Measurements from ENCODE around the gene GPR27. TPM values are rescaled to one million over a fixed set of nuclear protein-coding genes. Genes with fewer than 3 reads are reported as not detected.

Gene GPR27
- total RNA-seq, 2 experiments from 2014 or later: 0.74 to 0.93 TPM

GRCh38 chr3:71778353-71778752, 24.7 kb downstream of the GPR27 start:
- CTCF ChIA-PET: no interaction called here
- Mint-ChIP-seq H3K36me3 (ENCODE audit: low read depth) (no peaks in the 10 kb centered on the region), H3K4me1 (ENCODE audit: low read depth) (no peaks in the 10 kb centered on the region), H3K9me3 (no peaks in the 10 kb centered on the region), H3K4me3 (no peak overlapping the region), H3K27ac (no peak overlapping the region), H3K27me3 (ENCODE audit: low read depth) (peaks cover 21% of the 10 kb centered on the region)
- intact Hi-C loops (cut with micrococcal nuclease): no loop called here
- DNase-seq: no peak

- no peak for DNase-seq
- Mint-ChIP-seq H3K9me3 (no peaks in the 10 kb centered on the region), H3K4me3 (no peak overlapping the region), H3K36me3 (ENCODE audit: low read depth) (no peaks in the 10 kb centered on the region), H3K27ac (no peak overlapping the region), H3K27me3 (ENCODE audit: low read depth) (peaks cover 31% of the 10 kb centered on the region), H3K4me1 (ENCODE audit: low read depth) (peaks cover 7% of the 10 kb centered on the region)
- CTCF ChIA-PET: interaction anchor here (2.2 kb wide), 1 partner anchor 49 kb away, joined by 6 read pairs; no protein-coding TSS in a partner anchor
- intact Hi-C loops (cut with micrococcal nuclease): no loop called here
Measured at GRCh38 chr3:71779674-71780377, 26.2 kb downstream of the GPR27 start.

- Mint-ChIP-seq H3K27ac (no peak overlapping the region), H3K9me3 (no peaks in the 10 kb centered on the region), H3K27me3 (ENCODE audit: low read depth) (peaks cover 33% of the 10 kb centered on the region), H3K4me1 (ENCODE audit: low read depth) (peaks cover 8% of the 10 kb centered on the region), H3K36me3 (ENCODE audit: low read depth) (no peaks in the 10 kb centered on the region), H3K4me3 (no peak overlapping the region)
- DNase-seq: no peak
- intact Hi-C loops (cut with micrococcal nuclease): no loop called here
- CTCF ChIA-PET: interaction anchor here (2.2 kb wide), 1 partner anchor 50 kb away, joined by 6 read pairs; no protein-coding TSS in a partner anchor
Measured at GRCh38 chr3:71780430-71780829, 26.8 kb downstream of the GPR27 start.

GRCh38 chr3:71783152-71783551, 29.5 kb downstream of the GPR27 start:
- DNase-seq: no peak
- intact Hi-C loops (cut with micrococcal nuclease): no loop called here
- Mint-ChIP-seq H3K36me3 (ENCODE audit: low read depth) (no peaks in the 10 kb centered on the region), H3K9me3 (no peaks in the 10 kb centered on the region), H3K4me3 (no peak overlapping the region), H3K27me3 (ENCODE audit: low read depth) (peaks cover 52% of the 10 kb centered on the region), H3K27ac (no peak overlapping the region), H3K4me1 (ENCODE audit: low read depth) (peaks cover 16% of the 10 kb centered on the region)
- CTCF ChIA-PET: interaction anchor here (0.7 kb wide), 1 partner anchor 51 kb away, joined by 3 read pairs; no protein-coding TSS in a partner anchor

GRCh38 chr3:71784201-71784913, 30.7 kb downstream of the GPR27 start:
- Mint-ChIP-seq H3K9me3 (no peaks in the 10 kb centered on the region), H3K27me3 (ENCODE audit: low read depth) (peaks cover 51% of the 10 kb centered on the region), H3K36me3 (ENCODE audit: low read depth) (no peaks in the 10 kb centered on the region), H3K27ac (peak overlapping the region; percentile 1), H3K4me3 (peak overlapping the region; percentile 53), H3K4me1 (ENCODE audit: low read depth) (peaks cover 16% of the 10 kb centered on the region)
- CTCF ChIA-PET: no interaction called here
- peak; percentile 6 for DNase-seq
- intact Hi-C loops (cut with micrococcal nuclease): loop anchor here (2.0 kb wide), 1 partner anchor 30 kb away; no protein-coding TSS in a partner anchor

- peak; percentile 63 for DNase-seq
- CTCF ChIA-PET: interaction anchor here (0.6 kb wide), 1 partner anchor 881 kb away, joined by 3 read pairs; no protein-coding TSS in a partner anchor
- Mint-ChIP-seq H3K4me3 (peak within 1 kb of the TSS; percentile 73), H3K36me3 (ENCODE audit: low read depth) (no peaks in the 10 kb centered on the region), H3K9me3 (no peaks in the 10 kb centered on the region), H3K27me3 (ENCODE audit: low read depth) (peaks cover 47% of the 10 kb centered on the region), H3K27ac (peak within 1 kb of the TSS; percentile 1), H3K4me1 (ENCODE audit: low read depth) (peaks cover 16% of the 10 kb centered on the region)
- intact Hi-C loops (cut with micrococcal nuclease): loop anchor here (2.0 to 5.0 kb wide), 2 partner anchors 30 to 58 kb away; partner anchors contain the start of gene EIF4E3
Measured at GRCh38 chr3:71784914-71785531, 31.4 kb downstream of the GPR27 start, which contains the start of gene PROK2. Gene PROK2, minus strand, starts transcription at chr3:71785148. Its CDS starts 96 bp downstream, at chr3:71785052.

GRCh38 chr3:71785532-71786216, 32.0 kb downstream of the GPR27 start:
- CTCF ChIA-PET: interaction anchor here (0.6 kb wide), 1 partner anchor 880 kb away, joined by 3 read pairs; no protein-coding TSS in a partner anchor
- H3K27me3 Mint-ChIP-seq (ENCODE audit: low read depth): peaks cover 44% of the 10 kb centered on the region
- peaks cover 16% of the 10 kb centered on the region for H3K4me1 Mint-ChIP-seq (ENCODE audit: low read depth)
- H3K36me3 Mint-ChIP-seq (ENCODE audit: low read depth): no peaks in the 10 kb centered on the region
- H3K4me3 Mint-ChIP-seq: peak overlapping the region; percentile 73
- no peaks in the 10 kb centered on the region for H3K9me3 Mint-ChIP-seq
- H3K27ac Mint-ChIP-seq: no peak overlapping the region
- intact Hi-C loops (cut with micrococcal nuclease): loop anchor here (2.0 to 5.0 kb wide), 2 partner anchors 31 to 58 kb away; partner anchors contain the start of gene EIF4E3
- no peak for DNase-seq

GRCh38 chr3:71786217-71786549, 32.5 kb downstream of the GPR27 start:
- H3K4me1 Mint-ChIP-seq (ENCODE audit: low read depth): peaks cover 16% of the 10 kb centered on the region
- H3K27ac Mint-ChIP-seq: no peak overlapping the region
- intact Hi-C loops (cut with micrococcal nuclease): loop anchor here (5.0 kb wide), 1 partner anchor 59 kb away; the partner anchor contains the start of gene EIF4E3
- DNase-seq: no peak
- H3K9me3 Mint-ChIP-seq: no peaks in the 10 kb centered on the region
- H3K36me3 Mint-ChIP-seq (ENCODE audit: low read depth): no peaks in the 10 kb centered on the region
- no peak overlapping the region for H3K4me3 Mint-ChIP-seq
- CTCF ChIA-PET: no interaction called here
- peaks cover 44% of the 10 kb centered on the region for H3K27me3 Mint-ChIP-seq (ENCODE audit: low read depth)

GRCh38 chr3:71786551-71786950, 32.9 kb downstream of the GPR27 start:
- H3K36me3 Mint-ChIP-seq (ENCODE audit: low read depth): no peaks in the 10 kb centered on the region
- intact Hi-C loops (cut with micrococcal nuclease): loop anchor here (5.0 kb wide), 1 partner anchor 59 kb away; the partner anchor contains the start of gene EIF4E3
- H3K4me3 Mint-ChIP-seq: no peak overlapping the region
- peaks cover 42% of the 10 kb centered on the region for H3K27me3 Mint-ChIP-seq (ENCODE audit: low read depth)
- CTCF ChIA-PET: no interaction called here
- no peaks in the 10 kb centered on the region for H3K9me3 Mint-ChIP-seq
- no peak overlapping the region for H3K27ac Mint-ChIP-seq
- H3K4me1 Mint-ChIP-seq (ENCODE audit: low read depth): peaks cover 16% of the 10 kb centered on the region
- DNase-seq: no peak

- peaks cover 35% of the 10 kb centered on the region for H3K27me3 Mint-ChIP-seq (ENCODE audit: low read depth)
- intact Hi-C loops (cut with micrococcal nuclease): loop anchor here (5.0 kb wide), 1 partner anchor 61 kb away; the partner anchor contains the start of gene EIF4E3
- CTCF ChIA-PET: no interaction called here
- H3K27ac Mint-ChIP-seq: no peak overlapping the region
- no peaks in the 10 kb centered on the region for H3K36me3 Mint-ChIP-seq (ENCODE audit: low read depth)
- DNase-seq: no peak
- peaks cover 16% of the 10 kb centered on the region for H3K4me1 Mint-ChIP-seq (ENCODE audit: low read depth)
- no peaks in the 10 kb centered on the region for H3K9me3 Mint-ChIP-seq
- H3K4me3 Mint-ChIP-seq: no peak overlapping the region
Measured at GRCh38 chr3:71787851-71788405, 34.3 kb downstream of the GPR27 start.

GRCh38 chr3:71789922-71790321, 36.3 kb downstream of the GPR27 start:
- DNase-seq: no peak
- Mint-ChIP-seq H3K36me3 (ENCODE audit: low read depth) (no peaks in the 10 kb centered on the region), H3K27me3 (ENCODE audit: low read depth) (peaks cover 21% of the 10 kb centered on the region), H3K27ac (no peak overlapping the region), H3K4me1 (ENCODE audit: low read depth) (peaks cover 9% of the 10 kb centered on the region), H3K4me3 (no peak overlapping the region), H3K9me3 (no peaks in the 10 kb centered on the region)
- intact Hi-C loops (cut with micrococcal nuclease): loop anchor here (5.0 kb wide), 1 partner anchor 63 kb away; the partner anchor contains the start of gene EIF4E3
- CTCF ChIA-PET: interaction anchor here (0.6 kb wide), 1 partner anchor 40 kb away, joined by 4 read pairs; no protein-coding TSS in a partner anchor

Data from activated naive CD4-positive, alpha-beta T cell treated with anti-CD3 and anti-CD28 coated beads for 36 hours (primary cell).